Measurements from ENCODE around the gene CDH24.

GRCh38 chr14:23074906-23075305 lies 17.6 kb upstream of the CDH24 start:
- TF ChIP-seq CTCF (IDR thresholded peaks at IDR 0.05; ENCODE audit: borderline replicate concordance, extremely low read depth, low read length, poor library complexity, severe bottlenecking), result no peak
- TF ChIP-seq EZH2 (IDR thresholded peaks at IDR 0.05; ENCODE audit: borderline replicate concordance, low read depth, low read length, severe bottlenecking), result no peak
